ENCODE data around the gene PJVK. TPM values are rescaled to one million over a fixed set of nuclear protein-coding genes. Genes with fewer than 3 reads are reported as not detected.

PJVK gene
- total RNA-seq, 1 donor from 2014 or later, result 4.9 TPM

- H3K27ac ChIP-seq, result no peak overlapping the region
- H3K36me3 ChIP-seq, result peaks cover 0 to 88% of the 10 kb centered on the region in 2 donors
- TF ChIP-seq CTCF (IDR thresholded peaks at IDR 0.05) (no peak), POLR2A (IDR thresholded peaks at IDR 0.05) (no peak), POLR2AphosphoS5 (IDR thresholded peaks at IDR 0.05; ENCODE audit: insufficient read depth in 1 of 2, low read depth in 1 of 2) (no peak)
- DNase-seq (ENCODE audit: extremely low spot score in 2 of 2), result no peak
- H3K9me3 ChIP-seq, result no peaks in the 10 kb centered on the region
- no peaks in the 10 kb centered on the region for H3K4me1 ChIP-seq
- intact Hi-C loops (cut with DNase I), result no loop called here
- no peaks in the 10 kb centered on the region for H3K27me3 ChIP-seq
- H3K4me3 ChIP-seq, result no peak overlapping the region
Observed at GRCh38 chr2:178498137-178498536, 47.0 kb downstream of the PJVK start.

- Histone ChIP-seq H3K4me1 (no peaks in the 10 kb centered on the region), H3K27me3 (no peaks in the 10 kb centered on the region), H3K36me3 (peaks cover 0 to 82% of the 10 kb centered on the region in 2 donors), H3K9me3 (no peaks in the 10 kb centered on the region), H3K4me3 (no peak overlapping the region), H3K27ac (no peak overlapping the region)
- no peak for DNase-seq (ENCODE audit: extremely low spot score in 2 of 2)
- TF ChIP-seq POLR2A (IDR thresholded peaks at IDR 0.05) (no peak), CTCF (IDR thresholded peaks at IDR 0.05) (no peak), POLR2AphosphoS5 (IDR thresholded peaks at IDR 0.05; ENCODE audit: insufficient read depth in 1 of 2, low read depth in 1 of 2) (no peak)
- intact Hi-C loops (cut with DNase I), result no loop called here
Observed at GRCh38 chr2:178499640-178500039, 48.5 kb downstream of the PJVK start.

GRCh38 chr2:178502751-178503150, 51.6 kb downstream of the PJVK start:
- Histone ChIP-seq H3K27me3 (no peaks in the 10 kb centered on the region), H3K36me3 (peaks cover 0 to 59% of the 10 kb centered on the region in 2 donors), H3K4me1 (no peaks in the 10 kb centered on the region), H3K27ac (no peak overlapping the region), H3K9me3 (no peaks in the 10 kb centered on the region), H3K4me3 (no peak overlapping the region)
- no peak for DNase-seq (ENCODE audit: extremely low spot score in 2 of 2)
- TF ChIP-seq POLR2AphosphoS5 (IDR thresholded peaks at IDR 0.05; ENCODE audit: insufficient read depth in 1 of 2, low read depth in 1 of 2), result no peak
- TF ChIP-seq POLR2A (IDR thresholded peaks at IDR 0.05), result no peak
- TF ChIP-seq CTCF (IDR thresholded peaks at IDR 0.05), result no peak
- intact Hi-C loops (cut with DNase I), result no loop called here

- no peak overlapping the region for H3K27ac ChIP-seq
- TF ChIP-seq CTCF (IDR thresholded peaks at IDR 0.05), result no peak
- no peak for TF ChIP-seq POLR2A (IDR thresholded peaks at IDR 0.05)
- no peak for TF ChIP-seq POLR2AphosphoS5 (IDR thresholded peaks at IDR 0.05; ENCODE audit: insufficient read depth in 1 of 2, low read depth in 1 of 2)
- H3K4me1 ChIP-seq, result no peaks in the 10 kb centered on the region
- DNase-seq (ENCODE audit: extremely low spot score in 2 of 2), result no peak
- no peak overlapping the region for H3K4me3 ChIP-seq
- no peaks in the 10 kb centered on the region for H3K9me3 ChIP-seq
- intact Hi-C loops (cut with DNase I), result no loop called here
- H3K27me3 ChIP-seq, result no peaks in the 10 kb centered on the region
- H3K36me3 ChIP-seq, result peaks cover 0 to 33% of the 10 kb centered on the region in 2 donors
Observed at GRCh38 chr2:178506101-178506500, 54.9 kb downstream of the PJVK start.

GRCh38 chr2:178506524-178506923, 55.3 kb downstream of the PJVK start:
- Histone ChIP-seq H3K4me1 (no peaks in the 10 kb centered on the region), H3K27ac (no peak overlapping the region), H3K4me3 (no peak overlapping the region), H3K36me3 (peaks cover 0 to 29% of the 10 kb centered on the region in 2 donors), H3K27me3 (no peaks in the 10 kb centered on the region), H3K9me3 (no peaks in the 10 kb centered on the region)
- DNase-seq (ENCODE audit: extremely low spot score in 2 of 2), result no peak
- intact Hi-C loops (cut with DNase I), result no loop called here
- no peak for TF ChIP-seq CTCF (IDR thresholded peaks at IDR 0.05)
- TF ChIP-seq POLR2AphosphoS5 (IDR thresholded peaks at IDR 0.05; ENCODE audit: insufficient read depth in 1 of 2, low read depth in 1 of 2), result no peak
- no peak for TF ChIP-seq POLR2A (IDR thresholded peaks at IDR 0.05)

All from vagina (tissue), 2 donors.